Measurements from ENCODE around the gene C1QL1.

DNA sequence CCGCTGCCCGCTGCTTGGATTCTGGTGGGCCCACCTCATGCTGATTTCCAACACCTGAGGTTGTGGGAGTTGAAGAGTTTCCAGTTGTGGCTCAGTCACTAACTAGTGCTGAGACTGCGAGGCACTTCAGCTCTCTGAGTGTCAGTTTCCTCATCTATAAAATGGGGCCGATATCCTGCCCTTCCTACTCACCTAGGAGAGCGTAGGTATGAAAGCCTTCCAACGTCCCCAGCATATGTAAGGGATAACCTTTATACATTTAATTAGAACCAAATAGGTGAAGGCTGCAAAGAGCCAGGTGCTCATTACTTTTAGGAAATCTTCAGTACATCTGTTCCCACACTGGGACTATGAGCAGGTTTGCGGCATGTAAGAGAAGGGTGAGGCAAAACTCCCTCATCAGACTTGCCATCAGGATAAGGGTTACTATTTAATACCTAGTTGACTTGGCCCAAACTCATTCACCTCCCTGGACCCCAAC, 19.7 kb downstream of the C1QL1 start:
- TF ChIP-seq, protein P1, sequence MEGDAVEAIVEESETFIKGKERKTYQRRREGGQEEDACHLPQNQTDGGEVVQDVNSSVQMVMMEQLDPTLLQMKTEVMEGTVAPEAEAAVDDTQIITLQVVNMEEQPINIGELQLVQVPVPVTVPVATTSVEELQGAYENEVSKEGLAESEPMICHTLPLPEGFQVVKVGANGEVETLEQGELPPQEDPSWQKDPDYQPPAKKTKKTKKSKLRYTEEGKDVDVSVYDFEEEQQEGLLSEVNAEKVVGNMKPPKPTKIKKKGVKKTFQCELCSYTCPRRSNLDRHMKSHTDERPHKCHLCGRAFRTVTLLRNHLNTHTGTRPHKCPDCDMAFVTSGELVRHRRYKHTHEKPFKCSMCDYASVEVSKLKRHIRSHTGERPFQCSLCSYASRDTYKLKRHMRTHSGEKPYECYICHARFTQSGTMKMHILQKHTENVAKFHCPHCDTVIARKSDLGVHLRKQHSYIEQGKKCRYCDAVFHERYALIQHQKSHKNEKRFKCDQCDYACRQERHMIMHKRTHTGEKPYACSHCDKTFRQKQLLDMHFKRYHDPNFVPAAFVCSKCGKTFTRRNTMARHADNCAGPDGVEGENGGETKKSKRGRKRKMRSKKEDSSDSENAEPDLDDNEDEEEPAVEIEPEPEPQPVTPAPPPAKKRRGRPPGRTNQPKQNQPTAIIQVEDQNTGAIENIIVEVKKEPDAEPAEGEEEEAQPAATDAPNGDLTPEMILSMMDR (conservative IDR thresholded peaks at IDR 0.05) = no peak
- TF ChIP-seq EZH2 (IDR thresholded peaks at IDR 0.05; ENCODE audit: low read depth) = no peak

Measured in PC-9 (cell line).